Glutamatergic neuron (in vitro differentiated cells): ENCODE results near the gene GABPB1. TPM values are rescaled to one million over a fixed set of nuclear protein-coding genes. Genes with fewer than 3 reads are reported as not detected.

Experiments used
- DNase-seq: peaks from one replicate; pipeline ENCODE4 v3.0.0; 2022
- H3K27ac Mint-ChIP-seq: one replicate; pipeline ENCODE4 v1.8.0; 2020; ENCODE audit warnings: mild to moderate bottlenecking, mixed read lengths, inconsistent platforms; ENCODE audit not compliant: unreplicated experiment
- H3K27me3 Mint-ChIP-seq: one replicate; pipeline ENCODE4 v1.8.0; 2020; ENCODE audit warnings: mild to moderate bottlenecking, moderate library complexity, mixed read lengths, inconsistent platforms; ENCODE audit not compliant: unreplicated experiment
- H3K36me3 Mint-ChIP-seq: one replicate; pipeline ENCODE4 v1.8.0; 2020; ENCODE audit warnings: mild to moderate bottlenecking, mixed read lengths, inconsistent platforms; ENCODE audit not compliant: unreplicated experiment
- H3K4me1 Mint-ChIP-seq: one replicate; pipeline ENCODE4 v1.8.0; 2020; ENCODE audit warnings: mild to moderate bottlenecking, low read depth, mixed read lengths, inconsistent platforms; ENCODE audit not compliant: unreplicated experiment
- H3K4me3 Mint-ChIP-seq: one replicate; pipeline ENCODE4 v1.8.0; 2020; ENCODE audit warnings: mild to moderate bottlenecking, mixed read lengths, inconsistent platforms; ENCODE audit not compliant: unreplicated experiment
- H3K9me3 Mint-ChIP-seq: one replicate; pipeline ENCODE4 v1.8.0; 2020; ENCODE audit warnings: mild to moderate bottlenecking, moderate library complexity, mixed read lengths, inconsistent platforms; ENCODE audit not compliant: unreplicated experiment
- total RNA-seq: library from RNA; stranded (reverse); fragmentation: NEBNext Ultra II Directional; extraction: Animal tissue kit (Norgen Biotek cat#: 25700); gene quantifications from one replicate; pipeline ENCODE4 v1.2.1, GENCODE V29; 2021; ENCODE audit not compliant: unreplicated experiment
- TF ChIP-seq, protein P1 (sequence below): fragments of 200-600 bp; sonication (generic); IDR thresholded peaks from one replicate; pipeline ENCODE4 v1.5.0; 2021; ENCODE audit not compliant: partially characterized antibody, unreplicated experiment

Gene GABPB1
- total RNA-seq, 1 donor from 2014 or later: 23.9 TPM

DNA sequence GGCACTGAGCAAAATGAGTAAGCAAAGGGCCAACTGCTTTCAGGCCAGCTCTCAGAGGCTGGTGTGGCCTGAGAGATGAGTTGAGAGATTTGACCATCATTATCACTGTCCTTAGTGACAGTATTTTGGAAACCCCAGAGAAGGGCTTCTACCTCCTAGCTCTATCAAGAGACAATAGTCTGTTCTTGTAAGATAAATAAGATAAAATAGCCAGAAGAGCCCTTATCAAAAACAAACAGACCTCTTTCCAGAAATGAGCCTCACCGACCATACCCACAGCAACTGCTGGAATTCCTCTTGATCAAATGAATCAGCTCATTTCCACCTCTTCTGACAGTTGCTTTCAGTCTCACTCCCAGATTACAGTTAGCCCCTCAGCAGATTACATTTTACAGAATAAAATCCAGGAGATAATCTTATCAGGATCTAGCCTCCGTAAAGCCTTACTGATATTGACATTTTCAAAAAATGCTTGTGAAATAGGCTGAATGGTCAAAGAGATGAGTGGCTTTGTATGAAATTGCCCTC is 94.0 kb downstream of the GABPB1 start:
- H3K36me3 Mint-ChIP-seq: no peaks in the 10 kb centered on the region
- no peaks in the 10 kb centered on the region for H3K4me1 Mint-ChIP-seq
- DNase-seq: no peak
- peaks cover 2% of the 10 kb centered on the region for H3K9me3 Mint-ChIP-seq
- TF ChIP-seq, protein P1, sequence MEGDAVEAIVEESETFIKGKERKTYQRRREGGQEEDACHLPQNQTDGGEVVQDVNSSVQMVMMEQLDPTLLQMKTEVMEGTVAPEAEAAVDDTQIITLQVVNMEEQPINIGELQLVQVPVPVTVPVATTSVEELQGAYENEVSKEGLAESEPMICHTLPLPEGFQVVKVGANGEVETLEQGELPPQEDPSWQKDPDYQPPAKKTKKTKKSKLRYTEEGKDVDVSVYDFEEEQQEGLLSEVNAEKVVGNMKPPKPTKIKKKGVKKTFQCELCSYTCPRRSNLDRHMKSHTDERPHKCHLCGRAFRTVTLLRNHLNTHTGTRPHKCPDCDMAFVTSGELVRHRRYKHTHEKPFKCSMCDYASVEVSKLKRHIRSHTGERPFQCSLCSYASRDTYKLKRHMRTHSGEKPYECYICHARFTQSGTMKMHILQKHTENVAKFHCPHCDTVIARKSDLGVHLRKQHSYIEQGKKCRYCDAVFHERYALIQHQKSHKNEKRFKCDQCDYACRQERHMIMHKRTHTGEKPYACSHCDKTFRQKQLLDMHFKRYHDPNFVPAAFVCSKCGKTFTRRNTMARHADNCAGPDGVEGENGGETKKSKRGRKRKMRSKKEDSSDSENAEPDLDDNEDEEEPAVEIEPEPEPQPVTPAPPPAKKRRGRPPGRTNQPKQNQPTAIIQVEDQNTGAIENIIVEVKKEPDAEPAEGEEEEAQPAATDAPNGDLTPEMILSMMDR: no peak
- H3K27ac Mint-ChIP-seq: no peak overlapping the region
- no peaks in the 10 kb centered on the region for H3K27me3 Mint-ChIP-seq
- no peak overlapping the region for H3K4me3 Mint-ChIP-seq

GRCh38 chr15:50259276-50259675 is 95.7 kb downstream of the GABPB1 start:
- no peak overlapping the region for H3K4me3 Mint-ChIP-seq
- DNase-seq: no peak
- H3K27me3 Mint-ChIP-seq: no peaks in the 10 kb centered on the region
- H3K4me1 Mint-ChIP-seq: no peaks in the 10 kb centered on the region
- H3K9me3 Mint-ChIP-seq: peaks cover 2% of the 10 kb centered on the region
- H3K27ac Mint-ChIP-seq: no peak overlapping the region
- H3K36me3 Mint-ChIP-seq: no peaks in the 10 kb centered on the region
- TF ChIP-seq, protein P1: no peak

GRCh38 chr15:50257924-50258323 is 97.1 kb downstream of the GABPB1 start:
- TF ChIP-seq, protein P1: no peak
- Mint-ChIP-seq H3K36me3 (no peaks in the 10 kb centered on the region), H3K9me3 (peaks cover 2% of the 10 kb centered on the region), H3K27ac (no peak overlapping the region), H3K27me3 (no peaks in the 10 kb centered on the region), H3K4me3 (no peak overlapping the region), H3K4me1 (no peaks in the 10 kb centered on the region)
- DNase-seq: no peak

DNA sequence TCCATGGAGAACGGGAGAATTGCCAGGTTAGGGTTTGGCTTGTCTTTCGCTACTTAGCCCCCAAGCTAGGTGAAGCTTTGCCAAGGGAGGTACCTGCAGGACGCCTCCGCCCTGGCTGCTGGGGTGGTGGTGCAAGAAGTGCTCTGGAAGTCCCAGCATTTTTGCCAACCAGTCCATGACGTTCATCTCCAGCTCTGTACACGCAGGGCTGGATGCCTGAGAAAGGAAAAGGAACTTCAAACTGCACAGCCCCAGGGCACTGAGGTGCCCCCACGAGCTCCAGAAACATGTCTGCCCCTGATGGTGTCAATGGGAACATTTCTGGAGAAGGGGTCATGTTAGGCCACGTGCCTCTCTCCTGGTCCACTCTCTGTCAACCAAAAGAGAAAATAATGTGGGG is 97.7 kb downstream of the GABPB1 start:
- TF ChIP-seq, protein P1: no peak
- Mint-ChIP-seq H3K36me3 (no peaks in the 10 kb centered on the region), H3K27me3 (no peaks in the 10 kb centered on the region), H3K4me1 (no peaks in the 10 kb centered on the region), H3K9me3 (peaks cover 4% of the 10 kb centered on the region), H3K4me3 (no peak overlapping the region), H3K27ac (no peak overlapping the region)
- no peak for DNase-seq

- Mint-ChIP-seq H3K27ac (no peak overlapping the region), H3K4me1 (no peaks in the 10 kb centered on the region), H3K36me3 (no peaks in the 10 kb centered on the region), H3K4me3 (no peak overlapping the region), H3K9me3 (peaks cover 4% of the 10 kb centered on the region), H3K27me3 (no peaks in the 10 kb centered on the region)
- DNase-seq: no peak
- TF ChIP-seq, protein P1: no peak
Observed at GRCh38 chr15:50256188-50257041, 98.6 kb downstream of the GABPB1 start.
